HG03378 (cell line): ENCODE measurements around the gene STIL.
"Not testable (repeated sequence)": the region's sequence is repeated elsewhere in the genome, so short reads cannot be mapped to it uniquely, and the experiment has no call there.

Experiments used
- ATAC-seq: cut with Tn5 transposase; IDR thresholded peaks from one replicate; pipeline ENCODE4 v1.9.1; 2021; ENCODE audit warnings: mild to moderate bottlenecking, moderate library complexity; ENCODE audit not compliant: unreplicated experiment

STIL gene

GRCh38 chr1:47223174-47223920 lies 90.6 kb downstream of the STIL start:
- ATAC-seq: no peak

GRCh38 chr1:47222476-47222875 lies 91.5 kb downstream of the STIL start:
- no peak for ATAC-seq

- no peak for ATAC-seq
These were observed 94.2 kb downstream of the STIL start for GRCh38 chr1:47219590-47220220.

- no peak for ATAC-seq
These were observed 94.9 kb downstream of the STIL start for GRCh38 chr1:47219001-47219400.

GRCh38 chr1:47216278-47217059 lies 97.5 kb downstream of the STIL start:
- no peak for ATAC-seq

- no peak for ATAC-seq
These were observed 98.2 kb downstream of the STIL start for GRCh38 chr1:47215713-47216112.

- no peak for ATAC-seq
These were observed 99.4 kb downstream of the STIL start for GRCh38 chr1:47214549-47214948.

- ATAC-seq: no peak
These were observed 100.5 kb downstream of the STIL start for GRCh38 chr1:47213230-47213963.

- no peak for ATAC-seq
These were observed 101.2 kb downstream of the STIL start for GRCh38 chr1:47212636-47213229.

- ATAC-seq: no peak
These were observed 102.1 kb downstream of the STIL start for GRCh38 chr1:47211796-47212269.

- no peak for ATAC-seq
These were observed 103.3 kb downstream of the STIL start for GRCh38 chr1:47210666-47211065.

GRCh38 chr1:47209725-47210325 lies 104.1 kb downstream of the STIL start:
- no peak for ATAC-seq

- ATAC-seq: no peak
These were observed 104.9 kb downstream of the STIL start for GRCh38 chr1:47209091-47209490.

GRCh38 chr1:47208374-47208850 lies 105.5 kb downstream of the STIL start:
- ATAC-seq: no peak

GRCh38 chr1:47207803-47208373 lies 106.1 kb downstream of the STIL start:
- no peak for ATAC-seq

- no peak for ATAC-seq
These were observed 108.0 kb downstream of the STIL start for GRCh38 chr1:47205918-47206317.

- ATAC-seq: not testable (repeated sequence)
These were observed 110.4 kb downstream of the STIL start for GRCh38 chr1:47203504-47203903.

- no peak for ATAC-seq
These were observed 112.8 kb downstream of the STIL start for GRCh38 chr1:47201179-47201578.
